CD14-positive monocyte (primary cell): ENCODE results near the gene PLA2G4D. TPM values are rescaled to one million over a fixed set of nuclear protein-coding genes. Genes with fewer than 3 reads are reported as not detected.

Experiments
- DNase-seq, 3 donors: peaks; one replicate each; pipeline ENCODE4 v3.0.0-alpha.2; 2011 to 2022
- H2AFZ ChIP-seq: 2 replicates; pipeline ENCODE4 v1.6.0; 2012; ENCODE audit warnings: mild to moderate bottlenecking, low read depth, low read length, inconsistent platforms; ENCODE audit not compliant: insufficient read depth, poor library complexity, severe bottlenecking
- H3K27ac ChIP-seq, 2 donors: 1 replicate in 1 of 2; 2 replicates in 1 of 2; pipeline ENCODE4 v1.5.1; 2012 to 2013; ENCODE audit warnings: low read length in 2 of 2, control low read depth in 1 of 2, inconsistent platforms in 1 of 2, low read depth in 1 of 2, mild to moderate bottlenecking in 1 of 2
- H3K27me3 ChIP-seq, 2 donors: one replicate each; pipeline versions ENCODE4 v1.6.0 to v1.6.1; 2011 to 2013; ENCODE audit warnings: low read length in 2 of 2; ENCODE audit not compliant: control insufficient read depth in 2 of 2, insufficient read depth in 2 of 2
- H3K36me3 ChIP-seq, 2 donors: replicated peaks in 1 of 2; 1 replicate in 1 of 2; 2 replicates in 1 of 2; pipeline versions ENCODE4 v1.5.1 to v1.6.1; 2012 to 2013; ENCODE audit warnings: low read length in 2 of 2, control low read depth in 1 of 2, inconsistent platforms in 1 of 2, mild to moderate bottlenecking in 1 of 2; ENCODE audit not compliant: insufficient read depth in 2 of 2, control insufficient read depth in 1 of 2
- H3K4me1 ChIP-seq, 2 donors: 1 replicate in 1 of 2; 2 replicates in 1 of 2; pipeline versions ENCODE4 v1.5.1 to v1.6.1; 2012 to 2013; ENCODE audit warnings: low read length in 2 of 2, control low read depth in 1 of 2, inconsistent platforms in 1 of 2, mild to moderate bottlenecking in 1 of 2, moderate library complexity in 1 of 2; ENCODE audit not compliant: insufficient read depth in 2 of 2, control insufficient read depth in 1 of 2
- H3K4me2 ChIP-seq: replicated peaks from 2 replicates; pipeline ENCODE3; 2012; ENCODE audit warnings: low read length, moderate library complexity, mild to moderate bottlenecking; ENCODE audit not compliant: poor library complexity, severe bottlenecking; ENCODE audit errors: extremely low read depth
- H3K4me3 ChIP-seq, 3 experiments: fragments of 200-600 bp in 1 of 3; sonication (generic) in 1 of 3; replicated peaks in 1 of 3; 1 replicate in 2 of 3; 2 replicates in 1 of 3; pipeline ENCODE4 v1.5.1; 2011 to 2013; ENCODE audit warnings: low read length in 3 of 3, mild to moderate bottlenecking in 3 of 3, control low read depth in 2 of 3, low read depth in 2 of 3, inconsistent platforms in 1 of 3, moderate library complexity in 1 of 3
- H3K79me2 ChIP-seq: 2 replicates; pipeline ENCODE4 v1.6.0; 2012; ENCODE audit warnings: mild to moderate bottlenecking, control low read depth, inconsistent platforms, low read length, moderate library complexity; ENCODE audit not compliant: insufficient read depth
- H3K9ac ChIP-seq: 2 replicates; pipeline ENCODE4 v1.6.0; 2017; ENCODE audit warnings: low read length, mild to moderate bottlenecking; ENCODE audit not compliant: insufficient read depth, poor library complexity, severe bottlenecking
- H3K9me3 ChIP-seq, 2 donors: replicated peaks in 1 of 2; 1 replicate in 1 of 2; 2 replicates in 1 of 2; pipeline versions ENCODE4 v1.5.1 to v1.6.1; 2012 to 2013; ENCODE audit warnings: low read length in 2 of 2, control low read depth in 1 of 2; ENCODE audit not compliant: control insufficient read depth in 1 of 2, insufficient read depth in 1 of 2
- H4K20me1 ChIP-seq: 2 replicates; pipeline ENCODE4 v1.6.0; 2012; ENCODE audit warnings: mild to moderate bottlenecking, low read length, control low read depth, moderate library complexity; ENCODE audit not compliant: insufficient read depth
- H3K27ac Mint-ChIP-seq, 7 donors: one replicate each; pipeline ENCODE4 v1.8.0; 2020; ENCODE audit warnings: mild to moderate bottlenecking in 7 of 7, mixed read lengths in 7 of 7, moderate library complexity in 6 of 7, inconsistent platforms in 2 of 7
- H3K27me3 Mint-ChIP-seq, 3 donors: one replicate each; pipeline ENCODE4 v1.8.0; 2021 to 2022; ENCODE audit warnings: low read depth in 3 of 3, mild to moderate bottlenecking in 3 of 3, mixed read lengths in 3 of 3, moderate library complexity in 3 of 3, inconsistent platforms in 1 of 3
- H3K36me3 Mint-ChIP-seq, 2 donors: one replicate each; pipeline ENCODE4 v1.8.0; 2020; ENCODE audit warnings: mixed read lengths in 2 of 2, inconsistent platforms in 1 of 2, mild to moderate bottlenecking in 1 of 2
- H3K4me1 Mint-ChIP-seq: one replicate; pipeline ENCODE4 v1.8.0; 2020; ENCODE audit warnings: mild to moderate bottlenecking, mixed read lengths
- H3K4me3 Mint-ChIP-seq, 2 donors: one replicate each; pipeline ENCODE4 v1.8.0; 2020; ENCODE audit warnings: mild to moderate bottlenecking in 2 of 2, mixed read lengths in 2 of 2, moderate library complexity in 1 of 2
- H3K9me3 Mint-ChIP-seq, 7 donors: one replicate each; pipeline ENCODE4 v1.8.0; 2020 to 2022; ENCODE audit warnings: mixed read lengths in 7 of 7, mild to moderate bottlenecking in 6 of 7, moderate library complexity in 6 of 7, inconsistent platforms in 2 of 7
- WGBS: methylation state at CpG from one replicate; pipeline ENCODE4 v1.1.5; 2013; ENCODE audit warnings: missing lambda C conversion rate; ENCODE audit not compliant: insufficient coverage; 5-methylcytosine and 5-hydroxymethylcytosine counted together
- intact Hi-C, 2 donors: fragments of 100-400 bp; cut with micrococcal nuclease; formaldehyde crosslinking; loops; one replicate each; pipeline versions ENCODE4 v1.15.0 to v1.15.1; 2023
- polyA minus RNA-seq: library from RNA; depleted of rRNA, polyadenylated mRNA; stranded (reverse); fragments of >200 nt; gene quantifications from 2 replicates; pipeline ENCODE4 v1.2.3, GENCODE V29; 2012
- polyA plus RNA-seq, 3 donors: library from polyadenylated mRNA; depleted of rRNA in 1 of 3; unstranded in 2 of 3; stranded (reverse) in 1 of 3; fragments of 300-500 nt in 2 of 3; fragments of >200 nt in 1 of 3; fragmentation: Illumina TruSeq in 2 of 3; gene quantifications; 1 replicate in 2 of 3; 2 replicates in 1 of 3; pipeline ENCODE4 v1.2.3, GENCODE V29; 2012 to 2021
- total RNA-seq, 12 experiments: library from RNA in 1 of 12; stranded (reverse) in 1 of 12; fragments of 120-200 nt in 1 of 12; gene quantifications; one replicate each; pipeline ENCODE4 v1.2.4 and lab custom pipeline; 2013 to 2026; ENCODE audit warnings: mixed read lengths in 6 of 12, inconsistent platforms in 1 of 12
- TF ChIP-seq, protein P1 (sequence below): fragments of 200-600 bp; IDR thresholded peaks from one replicate; pipeline ENCODE4 v1.8.0; 2022; ENCODE audit warnings: antibody characterized with exemption, mild to moderate bottlenecking

The PLA2G4D gene, protein sequence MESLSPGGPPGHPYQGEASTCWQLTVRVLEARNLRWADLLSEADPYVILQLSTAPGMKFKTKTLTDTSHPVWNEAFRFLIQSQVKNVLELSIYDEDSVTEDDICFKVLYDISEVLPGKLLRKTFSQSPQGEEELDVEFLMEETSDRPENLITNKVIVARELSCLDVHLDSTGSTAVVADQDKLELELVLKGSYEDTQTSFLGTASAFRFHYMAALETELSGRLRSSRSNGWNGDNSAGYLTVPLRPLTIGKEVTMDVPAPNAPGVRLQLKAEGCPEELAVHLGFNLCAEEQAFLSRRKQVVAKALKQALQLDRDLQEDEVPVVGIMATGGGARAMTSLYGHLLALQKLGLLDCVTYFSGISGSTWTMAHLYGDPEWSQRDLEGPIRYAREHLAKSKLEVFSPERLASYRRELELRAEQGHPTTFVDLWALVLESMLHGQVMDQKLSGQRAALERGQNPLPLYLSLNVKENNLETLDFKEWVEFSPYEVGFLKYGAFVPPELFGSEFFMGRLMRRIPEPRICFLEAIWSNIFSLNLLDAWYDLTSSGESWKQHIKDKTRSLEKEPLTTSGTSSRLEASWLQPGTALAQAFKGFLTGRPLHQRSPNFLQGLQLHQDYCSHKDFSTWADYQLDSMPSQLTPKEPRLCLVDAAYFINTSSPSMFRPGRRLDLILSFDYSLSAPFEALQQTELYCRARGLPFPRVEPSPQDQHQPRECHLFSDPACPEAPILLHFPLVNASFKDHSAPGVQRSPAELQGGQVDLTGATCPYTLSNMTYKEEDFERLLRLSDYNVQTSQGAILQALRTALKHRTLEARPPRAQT
- not detected for total RNA-seq (2013)
- not detected for polyA plus RNA-seq
- not detected in 2 replicates for polyA minus RNA-seq
- total RNA-seq (lab: John Stamatoyannopoulos, UW) = 0 to 0.45 (median 0.05) reads per million in 11 experiments

DNA sequence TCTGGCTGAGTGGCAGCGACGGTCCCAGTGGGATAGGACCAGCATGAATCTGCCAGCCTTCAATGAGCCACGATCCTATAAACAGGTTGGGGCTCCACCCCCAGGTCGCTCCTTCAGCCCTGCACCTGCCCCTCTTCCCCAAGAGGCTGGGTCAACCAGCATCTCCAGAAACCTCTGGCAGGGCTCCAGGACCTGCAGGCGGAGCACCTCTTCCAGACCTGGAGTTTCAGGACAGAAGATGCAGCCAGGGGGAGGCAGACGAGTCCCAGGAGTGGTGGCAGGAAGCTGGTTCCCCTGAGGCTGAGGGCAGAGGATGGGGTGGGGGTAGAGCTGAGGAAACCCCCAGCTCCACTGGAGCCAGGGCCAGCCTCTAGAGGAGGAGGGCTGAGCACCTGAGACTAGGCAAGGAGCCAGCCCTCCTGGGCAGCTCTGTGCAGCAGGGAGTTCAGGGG, at the start of gene PLA2G4D:
Gene PLA2G4D, minus strand, starts transcription at position 51 of the 452 bp plus-strand sequence. CDS start 103 bp downstream, outside the sequence.
- Mint-ChIP-seq H3K27ac (no peak within 1 kb of the TSS), H3K27me3 (peaks cover 2 to 10% (median 3%) of the 10 kb centered on the region in 3 donors), H3K36me3 (no peaks in the 10 kb centered on the region), H3K4me3 (no peak within 1 kb of the TSS), H3K9me3 (peaks cover 0 to 3% (median 0%) of the 10 kb centered on the region in 7 donors), H3K4me1 (peaks cover 6% of the 10 kb centered on the region)
- Histone ChIP-seq H3K27me3 (no peaks in the 10 kb centered on the region), H3K9me3 (no peaks in the 10 kb centered on the region), H3K4me2 (no peak within 1 kb of the TSS), H4K20me1 (no peaks in the 10 kb centered on the region), H3K36me3 (no peaks in the 10 kb centered on the region), H3K79me2 (no peaks in the 10 kb centered on the region), H3K4me3 (no peak within 1 kb of the TSS), H3K4me1 (no peaks in the 10 kb centered on the region), H3K27ac (no peak within 1 kb of the TSS), H2AFZ (no peak within 1 kb of the TSS), H3K9ac (no peak within 1 kb of the TSS)
- TF ChIP-seq, protein P1, sequence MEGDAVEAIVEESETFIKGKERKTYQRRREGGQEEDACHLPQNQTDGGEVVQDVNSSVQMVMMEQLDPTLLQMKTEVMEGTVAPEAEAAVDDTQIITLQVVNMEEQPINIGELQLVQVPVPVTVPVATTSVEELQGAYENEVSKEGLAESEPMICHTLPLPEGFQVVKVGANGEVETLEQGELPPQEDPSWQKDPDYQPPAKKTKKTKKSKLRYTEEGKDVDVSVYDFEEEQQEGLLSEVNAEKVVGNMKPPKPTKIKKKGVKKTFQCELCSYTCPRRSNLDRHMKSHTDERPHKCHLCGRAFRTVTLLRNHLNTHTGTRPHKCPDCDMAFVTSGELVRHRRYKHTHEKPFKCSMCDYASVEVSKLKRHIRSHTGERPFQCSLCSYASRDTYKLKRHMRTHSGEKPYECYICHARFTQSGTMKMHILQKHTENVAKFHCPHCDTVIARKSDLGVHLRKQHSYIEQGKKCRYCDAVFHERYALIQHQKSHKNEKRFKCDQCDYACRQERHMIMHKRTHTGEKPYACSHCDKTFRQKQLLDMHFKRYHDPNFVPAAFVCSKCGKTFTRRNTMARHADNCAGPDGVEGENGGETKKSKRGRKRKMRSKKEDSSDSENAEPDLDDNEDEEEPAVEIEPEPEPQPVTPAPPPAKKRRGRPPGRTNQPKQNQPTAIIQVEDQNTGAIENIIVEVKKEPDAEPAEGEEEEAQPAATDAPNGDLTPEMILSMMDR = no peak
- 90% methylated on average over 6 of the region's 6 CpGs for WGBS
- no peak for DNase-seq
- intact Hi-C loops = no loop called here

DNA sequence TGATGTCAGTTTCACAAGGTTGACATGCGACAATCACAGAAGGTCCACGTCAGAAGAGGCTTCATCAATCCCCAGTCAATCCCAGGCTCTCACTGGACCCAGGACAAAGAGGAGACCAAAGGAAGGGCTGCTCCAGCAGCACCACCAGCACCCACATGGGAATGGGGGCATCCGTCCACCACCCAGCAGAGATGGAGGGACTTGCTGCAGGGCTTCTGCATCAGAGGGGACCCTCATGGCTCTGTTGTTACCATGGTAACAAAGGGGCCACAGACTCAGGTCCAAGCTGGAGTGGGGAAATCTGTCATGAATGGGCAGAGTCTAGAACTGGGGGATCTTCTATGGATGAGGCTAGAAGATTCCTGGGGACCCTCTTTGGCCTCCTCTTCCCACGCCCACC, 49.0 kb upstream of the PLA2G4D start:
- Histone ChIP-seq H3K27ac (no peak overlapping the region), H3K4me2 (no peak overlapping the region), H3K9ac (no peak overlapping the region), H3K4me1 (no peaks in the 10 kb centered on the region), H3K36me3 (no peaks in the 10 kb centered on the region), H3K27me3 (no peaks in the 10 kb centered on the region), H3K4me3 (no peak overlapping the region), H3K79me2 (no peaks in the 10 kb centered on the region), H4K20me1 (no peaks in the 10 kb centered on the region), H2AFZ (no peak overlapping the region), H3K9me3 (no peaks in the 10 kb centered on the region)
- WGBS = 86% methylated on average over 1 of the region's 4 CpGs
- Mint-ChIP-seq H3K27me3 (peaks cover 2 to 3% (median 3%) of the 10 kb centered on the region in 3 donors), H3K36me3 (no peaks in the 10 kb centered on the region), H3K4me1 (peaks cover 5% of the 10 kb centered on the region), H3K4me3 (no peak overlapping the region), H3K9me3 (no peaks in the 10 kb centered on the region), H3K27ac (no peak overlapping the region)
- TF ChIP-seq, protein P1 = no peak
- intact Hi-C loops = no loop called here
- DNase-seq = no peak
